Raji (cell line): ENCODE data around the gene HENMT1.

ENCODE experiments used
- POLR2A ChIP-seq: IDR thresholded peaks from 2 replicates; pipeline ENCODE4 v1.6.1; 2011; ENCODE audit warnings: low read depth, low read length, control low read depth; ENCODE audit not compliant: insufficient read depth

Gene HENMT1

DNA sequence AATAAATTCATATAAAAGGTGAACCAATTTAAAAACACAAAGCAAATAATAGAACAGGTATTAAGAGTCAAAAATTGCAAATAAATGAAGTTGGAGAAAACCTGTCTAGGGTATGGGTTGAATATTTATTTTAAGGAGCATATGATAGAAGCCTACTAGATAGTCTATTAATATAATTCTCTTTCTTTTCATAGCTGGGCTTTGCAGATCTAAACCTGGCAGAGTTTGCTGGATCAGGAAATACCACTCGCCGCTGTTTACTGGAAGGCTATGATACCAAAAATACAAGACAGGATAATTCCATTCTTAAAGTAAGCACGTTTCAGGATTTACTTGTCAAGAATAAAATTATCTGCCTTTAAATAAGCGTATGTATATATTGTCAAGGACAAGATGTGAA is 48.9 kb downstream of the HENMT1 start:
- TF ChIP-seq POLR2A, result no peak

- no peak for TF ChIP-seq POLR2A
These were observed 50.8 kb downstream of the HENMT1 start for GRCh38 chr1:108610073-108610472.

DNA sequence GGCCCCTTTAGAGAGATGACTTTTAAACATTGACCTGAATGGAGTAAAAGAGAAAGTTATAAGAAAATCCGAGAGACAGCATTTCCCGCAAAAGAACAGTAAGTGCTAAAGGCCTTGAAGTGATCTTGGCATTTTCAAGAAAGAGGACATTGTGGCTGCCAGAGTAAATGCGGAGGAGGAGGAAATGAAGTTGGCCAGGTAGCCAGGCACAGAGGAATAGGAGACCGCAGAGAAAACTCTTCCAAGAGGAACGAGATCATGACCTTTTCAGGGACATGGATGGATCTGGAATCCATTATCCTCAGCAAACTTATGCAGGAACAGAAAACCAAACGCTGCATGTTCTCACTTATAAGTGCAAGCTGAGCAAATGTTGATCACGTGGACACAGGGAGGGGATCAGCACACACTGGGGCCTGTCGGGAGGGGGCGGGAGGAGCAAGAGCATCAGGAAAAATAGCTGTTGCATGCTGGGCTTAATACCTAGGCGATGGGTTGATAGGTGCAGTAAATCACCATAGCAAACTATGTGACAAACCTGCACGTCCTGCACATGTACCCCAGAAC is 51.3 kb downstream of the HENMT1 start:
- TF ChIP-seq POLR2A, result no peak

DNA sequence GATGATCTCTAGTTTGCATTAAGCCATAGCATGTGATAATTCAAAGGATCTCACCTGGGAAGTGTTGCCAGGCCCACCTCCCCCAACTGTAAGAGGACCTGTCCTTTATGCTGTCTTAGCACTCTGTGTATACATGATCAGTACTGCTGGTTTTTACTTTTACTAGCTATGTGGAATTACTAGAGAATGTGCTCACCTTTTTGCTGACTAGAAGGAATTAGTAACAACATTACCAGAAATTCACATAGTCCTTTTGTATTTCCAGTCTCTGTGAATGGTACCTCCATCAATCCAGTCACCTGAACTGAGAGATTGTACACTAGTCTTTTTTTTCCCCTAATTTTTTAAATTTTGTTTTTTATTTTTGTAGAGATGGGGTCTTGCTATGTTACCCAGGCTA is 54.4 kb downstream of the HENMT1 start:
- no peak for TF ChIP-seq POLR2A

- TF ChIP-seq POLR2A, result no peak
These were observed 55.3 kb downstream of the HENMT1 start for GRCh38 chr1:108605633-108606032.

GRCh38 chr1:108601708-108602410 is 59.0 kb downstream of the HENMT1 start:
- no peak for TF ChIP-seq POLR2A

DNA sequence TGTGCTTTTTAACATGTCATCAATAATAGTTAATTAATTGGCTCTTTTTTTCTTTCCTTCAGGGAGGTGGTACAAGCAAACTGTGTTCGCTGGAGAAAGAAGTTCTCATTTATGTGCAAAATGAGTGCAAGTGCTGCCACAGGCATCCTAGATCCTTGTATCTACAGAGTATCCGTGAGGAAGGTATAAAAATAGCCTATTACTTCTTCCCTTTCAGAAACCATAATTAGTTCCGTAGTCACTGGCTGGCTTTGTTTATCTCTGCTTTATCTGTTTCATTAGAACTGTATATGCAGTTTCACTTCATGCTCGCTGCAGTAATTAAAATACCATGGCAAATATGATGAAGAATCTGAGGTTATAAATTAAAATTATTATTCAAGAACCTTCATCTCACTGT is 60.4 kb downstream of the HENMT1 start:
- no peak for TF ChIP-seq POLR2A

- TF ChIP-seq POLR2A, result no peak
These were observed 62.6 kb downstream of the HENMT1 start for GRCh38 chr1:108598340-108598739.
